Activated CD8-positive, alpha-beta memory T cell treated with anti-CD3 and anti-CD28 coated beads, Interleukin-2, amount 10 ng/mL, durations not matched to agents 7 days and 5 days (primary cell): ENCODE results near the gene MMP15. TPM values are rescaled to one million over a fixed set of nuclear protein-coding genes. Genes with fewer than 3 reads are reported as not detected.

Source experiments
- ATAC-seq: fragments of 150-1000 bp; cut with Tn5 transposase; one replicate; pipeline ENCODE4 v1.10.0; 2021; ENCODE audit warnings: moderate library complexity
- CTCF ChIA-PET: fragments of 350-600 bp; sonication (Branson Sonifier 250); formaldehyde crosslinking; loops from one replicate; lab custom pipeline; 2021; ENCODE audit warnings: antibody characterized with exemption; lab: Charles Lee
- DNase-seq: peaks from one replicate; pipeline ENCODE4 v3.0.0-alpha.2; 2020
- H3K27ac Mint-ChIP-seq: one replicate; pipeline ENCODE4 v1.8.0; 2021; ENCODE audit warnings: mild to moderate bottlenecking, mixed read lengths
- H3K27me3 Mint-ChIP-seq: one replicate; pipeline ENCODE4 v1.8.0; 2021; ENCODE audit warnings: mixed read lengths
- H3K36me3 Mint-ChIP-seq: one replicate; pipeline ENCODE4 v1.8.0; 2021; ENCODE audit warnings: mild to moderate bottlenecking, mixed read lengths
- H3K4me1 Mint-ChIP-seq: one replicate; pipeline ENCODE4 v1.8.0; 2021; ENCODE audit warnings: mixed read lengths
- H3K4me3 Mint-ChIP-seq: one replicate; pipeline ENCODE4 v1.8.0; 2021; ENCODE audit warnings: mild to moderate bottlenecking, moderate library complexity, mixed read lengths
- H3K9me3 Mint-ChIP-seq: one replicate; pipeline ENCODE4 v1.8.0; 2022; ENCODE audit warnings: low read depth, mixed read lengths
- total RNA-seq, 2 experiments: library from RNA; stranded (reverse); gene quantifications; one replicate each; pipeline ENCODE4 v1.2.3, GENCODE V29; 2021

MMP15 gene
- total RNA-seq, 2 experiments from 2014 or later, result 0.75 to 1.1 TPM

DNA sequence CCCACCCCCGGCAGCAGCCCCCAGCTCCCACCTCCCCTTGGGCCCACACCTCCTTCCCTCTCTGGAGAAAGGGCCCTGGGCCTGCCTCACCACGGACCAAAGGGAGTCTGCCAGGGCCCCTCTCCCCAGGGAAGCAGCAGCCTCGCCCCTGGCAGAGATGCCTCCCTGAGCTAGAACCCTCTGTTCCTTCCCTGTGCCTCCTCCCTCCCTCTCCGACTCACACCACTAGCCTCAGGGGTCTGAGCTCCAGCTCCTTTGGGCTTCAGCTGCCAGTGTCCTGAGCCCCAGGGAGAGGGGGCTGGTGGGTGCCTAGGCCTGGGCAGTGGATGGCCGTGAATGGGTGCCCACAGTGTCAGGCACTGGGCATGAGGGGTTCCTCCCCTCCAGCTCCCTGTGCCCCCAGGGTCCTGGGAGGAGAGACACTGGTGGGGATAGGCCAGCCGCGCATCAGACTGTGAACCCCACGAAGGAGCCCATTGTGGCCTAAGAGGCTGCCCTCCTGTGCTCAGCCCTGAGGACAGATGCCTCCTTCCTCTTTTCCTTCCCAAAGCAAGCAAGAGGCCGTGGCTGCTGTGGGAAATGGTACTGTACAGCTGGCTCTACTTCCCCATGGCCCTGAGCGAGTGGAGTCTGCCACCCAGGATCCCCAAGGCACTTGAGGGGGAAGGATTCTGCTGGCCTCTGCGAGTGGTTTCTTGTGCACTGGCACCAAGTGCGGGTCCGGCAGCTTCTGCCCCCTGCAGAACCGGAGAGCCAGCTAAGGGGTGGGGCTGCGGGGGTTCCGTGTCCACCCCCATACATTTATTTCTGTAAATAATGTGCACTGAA, 20.7 kb downstream of the MMP15 start:
- Mint-ChIP-seq H3K4me1 (no peaks in the 10 kb centered on the region), H3K27ac (no peak overlapping the region), H3K27me3 (no peaks in the 10 kb centered on the region), H3K4me3 (no peak overlapping the region), H3K36me3 (no peaks in the 10 kb centered on the region), H3K9me3 (no peaks in the 10 kb centered on the region)
- ATAC-seq (no peak), DNase-seq (no peak)
- CTCF ChIA-PET, result no interaction called here

DNA sequence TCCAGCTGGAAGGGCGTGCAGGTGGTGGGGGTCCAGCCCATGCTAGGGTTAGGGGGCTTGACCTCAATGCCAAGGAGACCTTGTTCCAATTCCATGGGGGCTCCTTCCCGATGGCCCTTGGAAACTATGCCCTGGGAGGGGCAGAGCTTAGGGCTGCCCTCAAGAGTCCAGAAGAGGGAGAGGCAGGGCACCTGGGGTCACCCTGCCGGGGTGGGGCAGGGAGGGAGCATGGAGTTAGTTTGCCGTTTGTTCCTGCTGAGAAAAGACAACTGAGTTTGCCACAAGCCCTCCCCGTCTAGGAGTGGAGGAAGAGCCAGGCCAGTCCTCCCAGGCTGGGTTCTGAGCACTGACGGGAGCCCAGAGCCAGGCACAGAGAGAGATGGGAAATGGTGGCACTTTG, 21.4 kb downstream of the MMP15 start:
- ATAC-seq (no peak), DNase-seq (no peak)
- Mint-ChIP-seq H3K27me3 (no peaks in the 10 kb centered on the region), H3K27ac (no peak overlapping the region), H3K4me1 (no peaks in the 10 kb centered on the region), H3K4me3 (no peak overlapping the region), H3K9me3 (no peaks in the 10 kb centered on the region), H3K36me3 (no peaks in the 10 kb centered on the region)
- CTCF ChIA-PET, result no interaction called here

DNA sequence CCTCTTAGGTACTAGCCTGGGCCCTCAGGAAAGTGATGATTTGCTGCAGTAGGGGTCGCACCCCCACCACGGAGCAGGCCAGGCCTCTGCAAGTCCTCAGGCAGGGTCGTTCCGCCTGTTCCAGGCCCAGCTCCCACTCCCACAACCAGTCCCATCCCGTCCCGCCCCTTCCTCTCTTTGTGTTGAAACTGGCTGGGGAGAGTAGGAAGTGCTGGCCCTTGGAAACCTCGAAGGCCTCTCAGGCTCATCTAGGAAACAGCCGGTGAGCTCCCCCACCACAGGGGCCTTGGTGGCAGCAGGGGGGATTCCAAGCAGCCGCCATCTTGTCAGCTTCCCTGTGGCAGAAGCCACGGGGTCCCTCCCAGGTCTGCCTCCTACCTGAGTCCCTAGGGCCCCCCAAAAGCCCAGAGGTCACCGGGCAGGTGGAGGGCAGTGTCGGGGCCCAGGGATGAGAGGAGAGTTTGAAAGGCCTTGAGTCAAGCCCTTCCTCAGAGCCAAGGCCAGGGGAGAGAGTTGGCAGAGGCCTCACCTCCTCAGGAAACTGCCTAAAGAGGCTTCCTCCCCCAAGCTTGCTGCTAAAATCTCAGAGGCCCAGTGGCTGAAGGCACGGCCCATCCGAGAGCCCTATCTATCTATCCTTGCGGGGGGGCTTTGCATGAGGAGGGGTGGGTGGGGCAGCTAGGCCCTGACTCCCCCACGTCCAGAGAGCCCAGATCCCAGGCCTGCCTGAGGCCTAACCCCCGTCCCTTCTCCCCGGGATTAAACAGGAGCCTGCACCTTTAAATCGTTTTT, 22.2 kb downstream of the MMP15 start:
- Mint-ChIP-seq H3K27me3 (peaks cover 2% of the 10 kb centered on the region), H3K36me3 (peaks cover 1% of the 10 kb centered on the region), H3K9me3 (no peaks in the 10 kb centered on the region), H3K4me1 (no peaks in the 10 kb centered on the region), H3K27ac (no peak overlapping the region), H3K4me3 (no peak overlapping the region)
- DNase-seq, result no peak
- CTCF ChIA-PET, result no interaction called here
- ATAC-seq, result no peak

DNA sequence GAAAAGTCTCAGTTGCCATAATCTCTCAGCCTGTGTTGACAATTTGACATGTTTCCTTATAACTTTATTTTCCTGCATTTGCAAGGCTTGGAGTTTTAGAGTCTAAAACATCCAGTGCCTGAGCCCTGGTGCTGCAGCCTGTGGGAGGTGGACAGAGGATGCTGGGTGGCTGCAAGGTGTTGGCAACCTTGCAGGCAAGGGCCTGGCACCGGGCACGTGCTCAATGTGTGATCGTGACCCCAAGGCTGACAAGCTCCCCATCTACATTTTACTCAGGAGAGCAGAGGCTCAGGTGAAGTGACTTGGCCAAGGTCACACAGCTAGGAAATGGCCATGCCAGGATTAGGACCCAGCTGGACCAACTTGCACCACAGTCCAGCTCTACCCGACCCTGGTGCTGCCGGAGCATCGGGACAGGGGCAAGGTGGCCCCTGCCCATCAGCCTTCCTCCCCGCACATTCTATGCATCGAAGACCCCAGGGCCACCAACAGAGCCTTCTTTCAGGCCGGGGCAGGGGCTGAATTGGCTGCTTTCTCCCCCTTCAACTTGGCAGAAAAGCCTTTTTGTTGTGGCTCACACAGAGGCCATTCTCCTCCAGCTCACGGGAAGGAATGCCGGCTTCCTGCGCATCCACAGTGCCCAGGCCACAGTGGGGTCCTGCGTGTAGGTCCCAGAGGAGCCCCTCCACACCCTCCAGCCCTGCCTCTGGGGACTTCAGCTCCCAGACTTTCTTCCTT, 23.1 kb downstream of the MMP15 start:
- Mint-ChIP-seq H3K4me1 (peaks cover 1% of the 10 kb centered on the region), H3K9me3 (no peaks in the 10 kb centered on the region), H3K4me3 (no peak overlapping the region), H3K27me3 (peaks cover 2% of the 10 kb centered on the region), H3K27ac (no peak overlapping the region), H3K36me3 (peaks cover 1% of the 10 kb centered on the region)
- CTCF ChIA-PET, result no interaction called here
- no peak for ATAC-seq
- DNase-seq, result no peak

DNA sequence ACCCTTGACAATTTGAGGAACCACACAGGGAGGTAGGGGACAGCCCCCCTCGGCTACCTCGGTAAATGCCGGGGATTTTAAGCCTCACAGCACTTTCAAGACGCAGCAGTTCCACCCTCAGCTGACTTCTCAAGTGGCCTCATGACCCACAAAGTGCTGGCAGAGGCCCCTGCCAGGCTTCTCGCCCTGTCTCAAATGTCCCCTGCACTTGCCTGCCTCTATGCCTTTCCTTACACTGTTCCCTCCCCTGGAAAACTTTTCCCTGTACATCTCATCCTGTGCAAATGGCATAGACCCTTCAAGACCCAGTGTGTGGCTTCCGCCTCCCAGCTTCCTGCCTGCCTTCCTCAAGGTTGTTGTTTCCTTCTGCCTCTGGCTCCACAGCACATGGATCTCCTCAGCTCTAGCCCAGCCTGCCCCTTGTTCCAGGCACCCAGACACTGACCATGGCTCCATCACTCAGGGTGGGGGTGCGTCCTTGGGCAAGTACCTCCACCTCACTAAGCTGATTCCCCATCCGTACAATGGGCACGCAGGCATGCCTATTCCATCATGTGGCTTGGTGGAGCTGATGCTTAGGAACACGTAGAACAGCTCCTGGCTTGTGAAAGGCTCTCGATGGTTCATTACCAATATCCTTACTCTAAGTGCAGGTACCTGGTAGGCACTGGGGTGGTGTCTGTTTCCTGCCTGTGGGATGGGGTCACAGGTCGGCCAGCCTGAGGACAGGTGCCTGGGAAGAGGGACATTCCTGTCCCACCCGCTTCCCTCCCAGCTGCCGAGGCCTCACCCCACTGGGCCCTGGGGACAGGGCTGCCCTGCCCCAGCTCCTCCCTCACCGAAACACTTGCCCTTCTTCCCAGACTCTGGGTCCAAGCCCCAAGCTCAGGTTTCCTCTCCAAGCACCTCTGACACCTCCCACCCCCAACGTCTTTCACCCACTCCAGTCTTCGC, 24.0 kb downstream of the MMP15 start:
- H3K27me3 Mint-ChIP-seq, result peaks cover 2% of the 10 kb centered on the region
- peaks cover 5% of the 10 kb centered on the region for H3K4me1 Mint-ChIP-seq
- H3K4me3 Mint-ChIP-seq, result no peak overlapping the region
- CTCF ChIA-PET, result interaction anchor here (0.5 kb wide), 1 partner anchor 755 kb away, joined by 3 read pairs; no protein-coding TSS in a partner anchor
- DNase-seq (no peak), ATAC-seq (no peak)
- no peaks in the 10 kb centered on the region for H3K9me3 Mint-ChIP-seq
- H3K27ac Mint-ChIP-seq, result no peak overlapping the region
- peaks cover 1% of the 10 kb centered on the region for H3K36me3 Mint-ChIP-seq

DNA sequence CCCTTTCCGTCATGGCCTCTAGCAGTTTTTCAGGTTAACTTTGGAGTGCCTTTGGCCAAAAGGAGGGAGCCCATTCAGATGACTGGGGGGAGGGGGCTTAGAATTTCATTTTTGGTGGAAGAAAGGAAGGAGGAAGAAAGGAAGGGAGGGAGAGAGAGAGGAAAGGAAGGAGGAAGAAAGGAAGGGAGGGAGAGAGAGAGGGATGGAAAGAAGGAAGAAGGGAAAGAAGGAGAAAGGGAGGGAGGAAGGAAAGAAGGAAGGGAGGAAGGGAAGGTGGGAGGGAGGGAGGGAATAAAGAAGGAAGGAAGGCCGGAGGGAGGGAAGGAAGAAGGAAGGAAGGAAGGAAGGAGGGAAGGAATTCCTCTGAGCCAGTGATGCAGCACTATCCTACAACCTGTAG, 25.7 kb downstream of the MMP15 start:
- no peak overlapping the region for H3K27ac Mint-ChIP-seq
- H3K27me3 Mint-ChIP-seq, result peaks cover 2% of the 10 kb centered on the region
- CTCF ChIA-PET, result no interaction called here
- H3K4me3 Mint-ChIP-seq, result no peak overlapping the region
- no peaks in the 10 kb centered on the region for H3K9me3 Mint-ChIP-seq
- peaks cover 12% of the 10 kb centered on the region for H3K4me1 Mint-ChIP-seq
- ATAC-seq (no peak), DNase-seq (no peak)
- H3K36me3 Mint-ChIP-seq, result peaks cover 1% of the 10 kb centered on the region

DNA sequence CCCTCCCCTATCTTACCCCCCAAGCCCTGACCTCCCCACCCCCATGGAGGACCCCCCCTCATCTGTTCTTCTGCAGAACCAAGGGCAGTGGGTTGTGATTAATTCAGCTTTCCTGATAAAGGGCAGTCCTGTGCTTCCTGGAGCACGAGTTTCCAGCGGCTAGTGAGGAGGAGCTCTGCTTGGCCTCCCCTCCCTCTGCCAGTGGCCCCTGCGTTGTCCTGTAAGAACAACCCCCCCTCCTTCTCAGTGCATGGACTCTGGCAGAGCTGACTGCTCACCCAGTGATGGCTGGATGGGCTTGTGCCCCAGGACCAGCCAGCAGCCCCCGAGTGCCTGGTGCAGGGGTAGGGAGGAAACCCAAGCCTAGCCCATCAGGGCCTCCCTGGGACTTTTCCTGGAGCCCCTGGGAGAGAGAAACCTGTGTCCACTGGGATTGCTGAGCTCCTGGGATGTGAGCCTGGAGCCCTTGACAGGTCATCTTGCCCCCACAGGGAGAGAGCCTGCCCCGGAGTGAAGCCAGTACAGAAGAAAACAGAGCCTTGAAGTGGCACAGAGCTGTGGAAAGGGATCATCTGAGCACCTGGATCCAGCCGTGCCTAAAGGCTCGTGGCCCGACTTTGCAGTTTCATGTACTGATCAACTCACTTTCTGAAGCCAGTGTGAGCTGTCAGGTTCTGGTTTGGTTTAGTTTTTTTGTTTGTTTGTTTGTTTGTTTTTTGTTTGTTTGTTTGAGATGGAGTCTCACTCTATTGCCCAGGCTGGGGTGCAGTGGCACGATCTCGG, 26.5 kb downstream of the MMP15 start:
- Mint-ChIP-seq H3K4me3 (no peak overlapping the region), H3K27ac (no peak overlapping the region), H3K4me1 (peaks cover 12% of the 10 kb centered on the region), H3K36me3 (peaks cover 1% of the 10 kb centered on the region), H3K27me3 (peaks cover 4% of the 10 kb centered on the region), H3K9me3 (no peaks in the 10 kb centered on the region)
- ATAC-seq (no peak), DNase-seq (no peak)
- CTCF ChIA-PET, result no interaction called here

DNA sequence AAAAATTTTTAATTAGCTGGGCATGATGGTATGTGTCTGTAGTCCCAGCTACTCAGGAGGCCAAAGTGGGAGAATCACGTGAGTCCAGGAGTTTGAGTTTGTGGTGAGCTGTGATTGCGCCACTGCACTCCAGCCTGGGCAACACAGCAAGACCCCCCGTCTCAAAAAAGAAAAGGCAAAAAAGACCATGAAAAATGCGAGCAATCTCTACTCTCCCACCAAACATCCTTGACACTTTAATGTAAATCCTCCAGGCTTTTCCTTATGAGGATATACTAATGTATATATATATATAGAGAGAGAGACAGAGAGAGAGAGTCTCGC, 28.1 kb downstream of the MMP15 start:
- Mint-ChIP-seq H3K4me1 (peaks cover 12% of the 10 kb centered on the region), H3K36me3 (peaks cover 1% of the 10 kb centered on the region), H3K27me3 (peaks cover 9% of the 10 kb centered on the region), H3K27ac (no peak overlapping the region), H3K4me3 (no peak overlapping the region), H3K9me3 (no peaks in the 10 kb centered on the region)
- DNase-seq (no peak), ATAC-seq (no peak)
- CTCF ChIA-PET, result no interaction called here

DNA sequence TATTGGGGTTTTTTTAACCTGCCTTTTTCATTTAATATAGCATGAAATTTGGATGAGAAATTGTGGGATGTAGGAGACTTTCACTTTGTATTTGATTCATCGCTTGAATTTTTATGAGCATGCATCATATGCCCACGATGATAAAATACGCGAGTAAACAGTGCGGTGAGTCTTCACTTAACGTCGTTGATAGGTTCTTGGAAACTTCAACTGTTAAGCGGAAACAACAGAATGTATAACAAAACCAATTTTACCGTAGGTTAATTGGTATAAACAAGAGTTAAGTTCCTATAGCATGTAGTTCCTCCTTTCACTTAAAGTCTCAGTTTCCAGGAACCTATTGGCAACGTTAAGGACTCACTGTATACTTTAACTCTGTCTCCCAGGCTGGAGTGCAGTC, 28.7 kb downstream of the MMP15 start:
- peaks cover 1% of the 10 kb centered on the region for H3K36me3 Mint-ChIP-seq
- H3K9me3 Mint-ChIP-seq, result no peaks in the 10 kb centered on the region
- peaks cover 9% of the 10 kb centered on the region for H3K27me3 Mint-ChIP-seq
- no peak overlapping the region for H3K4me3 Mint-ChIP-seq
- CTCF ChIA-PET, result interaction anchor here (0.7 kb wide), 1 partner anchor 11 kb away, joined by 4 read pairs; no protein-coding TSS in a partner anchor
- ATAC-seq, result peak; percentile 76
- H3K4me1 Mint-ChIP-seq, result peaks cover 12% of the 10 kb centered on the region
- DNase-seq, result no peak
- H3K27ac Mint-ChIP-seq, result peak overlapping the region; percentile 52

DNA sequence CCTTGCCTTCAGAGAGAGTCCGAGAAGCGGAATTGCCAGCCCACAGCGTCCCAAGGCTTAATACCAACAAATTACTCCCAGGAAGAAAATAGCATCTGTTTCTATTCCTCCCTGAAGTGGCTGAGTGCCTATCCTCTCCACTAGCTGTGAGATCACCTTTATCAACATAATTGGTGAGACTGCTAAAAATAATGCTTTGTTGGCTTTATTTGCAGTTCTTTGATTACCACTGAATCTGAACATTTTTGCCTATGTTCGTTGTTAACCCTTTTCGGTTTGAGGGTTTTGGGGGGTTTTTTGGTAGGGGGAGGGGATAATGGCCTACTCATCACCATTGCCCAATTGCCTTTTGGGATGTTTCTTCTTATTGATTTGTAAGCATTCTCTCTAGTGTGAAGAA, 31.0 kb downstream of the MMP15 start:
- Mint-ChIP-seq H3K27me3 (peaks cover 9% of the 10 kb centered on the region), H3K4me1 (peaks cover 12% of the 10 kb centered on the region), H3K27ac (no peak overlapping the region), H3K36me3 (peaks cover 1% of the 10 kb centered on the region), H3K4me3 (no peak overlapping the region), H3K9me3 (no peaks in the 10 kb centered on the region)
- CTCF ChIA-PET, result interaction anchor here (0.7 kb wide), 1 partner anchor 40 kb away, joined by 3 read pairs; no protein-coding TSS in a partner anchor
- ATAC-seq (no peak), DNase-seq (no peak)

DNA sequence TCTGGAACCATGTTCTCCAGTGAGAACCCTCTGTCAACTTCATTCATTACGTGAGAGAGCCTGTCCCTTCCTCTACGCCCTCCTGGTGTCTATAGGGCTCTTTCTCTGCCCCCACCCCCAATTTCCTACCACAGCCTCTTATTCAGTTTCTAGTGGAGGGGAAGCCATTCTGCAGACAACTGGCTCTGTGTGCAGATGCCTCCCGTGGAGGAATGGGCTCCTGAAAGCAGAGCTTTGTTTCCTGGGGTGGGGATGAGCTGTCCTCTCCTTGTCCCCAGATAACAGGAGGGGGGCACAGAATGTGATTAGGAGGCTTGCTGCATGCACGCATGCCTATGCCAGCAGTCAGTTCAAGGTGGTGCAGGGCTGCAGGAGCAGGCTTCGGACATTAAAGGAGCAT, 31.6 kb downstream of the MMP15 start:
- no peak overlapping the region for H3K27ac Mint-ChIP-seq
- peaks cover 12% of the 10 kb centered on the region for H3K4me1 Mint-ChIP-seq
- DNase-seq, result no peak
- H3K27me3 Mint-ChIP-seq, result peaks cover 9% of the 10 kb centered on the region
- no peak overlapping the region for H3K4me3 Mint-ChIP-seq
- no peaks in the 10 kb centered on the region for H3K9me3 Mint-ChIP-seq
- CTCF ChIA-PET, result no interaction called here
- peaks cover 1% of the 10 kb centered on the region for H3K36me3 Mint-ChIP-seq
- no peak for ATAC-seq

DNA sequence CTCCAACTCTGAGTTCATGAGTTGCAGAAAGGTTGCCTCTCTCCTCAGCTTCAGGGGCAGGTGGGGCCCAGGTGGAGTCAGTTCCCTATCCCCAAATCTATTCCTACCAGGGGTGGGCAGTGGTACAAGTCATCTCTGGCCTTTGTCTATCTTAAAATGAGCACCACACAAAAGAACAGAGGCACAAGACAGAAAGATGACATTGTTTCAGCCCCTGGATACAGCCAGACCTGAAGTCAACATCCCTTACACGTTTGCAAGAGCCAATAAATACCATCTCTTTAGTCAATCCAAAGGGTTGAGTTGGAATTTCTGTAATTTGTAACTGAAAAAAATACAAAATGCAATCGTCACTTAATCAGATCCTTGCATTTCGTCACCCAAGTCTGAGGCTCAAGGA, 32.2 kb downstream of the MMP15 start:
- Mint-ChIP-seq H3K36me3 (no peaks in the 10 kb centered on the region), H3K9me3 (no peaks in the 10 kb centered on the region), H3K4me1 (peaks cover 12% of the 10 kb centered on the region), H3K27me3 (peaks cover 6% of the 10 kb centered on the region), H3K4me3 (no peak overlapping the region), H3K27ac (no peak overlapping the region)
- DNase-seq (no peak), ATAC-seq (no peak)
- CTCF ChIA-PET, result no interaction called here
